ENCODE data around the gene DUSP28. TPM values are rescaled to one million over a fixed set of nuclear protein-coding genes. Genes with fewer than 3 reads are reported as not detected.

Gene DUSP28
- total and polyA plus RNA-seq, 2 of the 13 experiments (the other 11 are each of a cell fraction or from before 2014, with no cell fraction given), result 5.2 to 8.6 TPM

DNA sequence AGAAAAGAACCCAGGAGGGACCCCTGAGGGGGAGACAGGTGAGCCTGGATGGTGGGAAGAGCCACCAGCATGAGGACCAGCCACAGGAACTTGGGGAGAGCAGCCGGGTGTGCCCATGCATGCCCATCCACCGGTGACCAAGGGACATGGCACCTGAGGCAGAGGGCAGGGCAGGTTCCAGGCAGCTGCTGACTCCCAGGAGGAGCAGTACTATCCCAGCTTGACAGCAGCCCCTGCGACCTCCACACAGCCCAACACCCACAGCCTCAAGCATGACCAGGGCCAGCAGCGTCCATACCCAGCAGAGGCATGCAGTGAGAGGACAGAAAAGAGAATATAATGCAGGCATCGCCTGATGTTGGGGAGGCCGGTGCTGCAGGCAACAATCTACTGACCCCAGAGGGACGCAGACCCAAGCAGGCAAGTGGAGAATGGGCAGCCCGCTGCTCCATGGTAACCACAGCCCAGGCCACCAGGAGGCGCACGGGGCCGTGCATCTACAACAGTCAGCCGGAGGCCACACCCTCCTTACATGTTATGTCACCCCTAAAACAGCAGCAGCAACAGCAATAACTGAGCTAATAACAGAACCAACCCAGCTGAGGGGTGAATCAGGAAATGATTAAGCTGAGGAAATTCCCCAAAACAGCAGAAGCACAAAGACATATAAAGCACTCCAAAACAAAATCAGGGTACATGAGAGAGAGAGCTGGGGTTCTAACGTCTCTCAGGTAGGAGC lies 46.4 kb upstream of the DUSP28 start (continued):
- TF ChIP-seq, protein P1, sequence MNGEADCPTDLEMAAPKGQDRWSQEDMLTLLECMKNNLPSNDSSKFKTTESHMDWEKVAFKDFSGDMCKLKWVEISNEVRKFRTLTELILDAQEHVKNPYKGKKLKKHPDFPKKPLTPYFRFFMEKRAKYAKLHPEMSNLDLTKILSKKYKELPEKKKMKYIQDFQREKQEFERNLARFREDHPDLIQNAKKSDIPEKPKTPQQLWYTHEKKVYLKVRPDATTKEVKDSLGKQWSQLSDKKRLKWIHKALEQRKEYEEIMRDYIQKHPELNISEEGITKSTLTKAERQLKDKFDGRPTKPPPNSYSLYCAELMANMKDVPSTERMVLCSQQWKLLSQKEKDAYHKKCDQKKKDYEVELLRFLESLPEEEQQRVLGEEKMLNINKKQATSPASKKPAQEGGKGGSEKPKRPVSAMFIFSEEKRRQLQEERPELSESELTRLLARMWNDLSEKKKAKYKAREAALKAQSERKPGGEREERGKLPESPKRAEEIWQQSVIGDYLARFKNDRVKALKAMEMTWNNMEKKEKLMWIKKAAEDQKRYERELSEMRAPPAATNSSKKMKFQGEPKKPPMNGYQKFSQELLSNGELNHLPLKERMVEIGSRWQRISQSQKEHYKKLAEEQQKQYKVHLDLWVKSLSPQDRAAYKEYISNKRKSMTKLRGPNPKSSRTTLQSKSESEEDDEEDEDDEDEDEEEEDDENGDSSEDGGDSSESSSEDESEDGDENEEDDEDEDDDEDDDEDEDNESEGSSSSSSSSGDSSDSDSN (CRISPR knock-in tag; IDR thresholded peaks at IDR 0.05), result 0 out of 2 replicates have a peak, but pooled peaks have one; percentile 40
- TF ChIP-seq LCORL (IDR thresholded peaks at IDR 0.05) (0 out of 2 replicates have a peak, but pooled peaks have one; percentile 40), LCORL (CRISPR knock-in tag; IDR thresholded peaks at IDR 0.05) (no peak), ZNF709 (CRISPR knock-in tag; IDR thresholded peaks at IDR 0.05) (no peak), ZNF414 (CRISPR knock-in tag; IDR thresholded peaks at IDR 0.05) (no peak), DMAP1 (CRISPR knock-in tag; IDR thresholded peaks at IDR 0.05) (no peak), ZNF879 (CRISPR knock-in tag; IDR thresholded peaks at IDR 0.05) (no peak), DBP (CRISPR knock-in tag; IDR thresholded peaks at IDR 0.05; ENCODE audit: not compliant biosample characterization) (no peak), AHDC1 (CRISPR knock-in tag; IDR thresholded peaks at IDR 0.05; ENCODE audit: borderline replicate concordance) (no peak), HOXA3 (CRISPR knock-in tag; IDR thresholded peaks at IDR 0.05) (peak; percentile 22; the same call in 1 of the 2 replicates), ZKSCAN8 (CRISPR knock-in tag; IDR thresholded peaks at IDR 0.05; ENCODE audit: borderline replicate concordance) (peak; percentile 57; the same call in 1 of the 2 replicates), KLF16 (CRISPR knock-in tag; IDR thresholded peaks at IDR 0.05) (peak in 1 of 2 experiments; percentile 53; a peak in 1 of 4 replicates)
- TF ChIP-seq, protein P2, sequence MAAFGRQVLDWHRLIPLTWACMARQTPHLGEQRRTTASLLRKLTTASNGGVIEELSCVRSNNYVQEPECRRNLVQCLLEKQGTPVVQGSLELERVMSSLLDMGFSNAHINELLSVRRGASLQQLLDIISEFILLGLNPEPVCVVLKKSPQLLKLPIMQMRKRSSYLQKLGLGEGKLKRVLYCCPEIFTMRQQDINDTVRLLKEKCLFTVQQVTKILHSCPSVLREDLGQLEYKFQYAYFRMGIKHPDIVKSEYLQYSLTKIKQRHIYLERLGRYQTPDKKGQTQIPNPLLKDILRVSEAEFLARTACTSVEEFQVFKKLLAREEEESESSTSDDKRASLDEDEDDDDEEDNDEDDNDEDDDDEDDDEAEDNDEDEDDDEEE (CRISPR knock-in tag; IDR thresholded peaks at IDR 0.05), result no peak
- TF ChIP-seq, protein P3, sequence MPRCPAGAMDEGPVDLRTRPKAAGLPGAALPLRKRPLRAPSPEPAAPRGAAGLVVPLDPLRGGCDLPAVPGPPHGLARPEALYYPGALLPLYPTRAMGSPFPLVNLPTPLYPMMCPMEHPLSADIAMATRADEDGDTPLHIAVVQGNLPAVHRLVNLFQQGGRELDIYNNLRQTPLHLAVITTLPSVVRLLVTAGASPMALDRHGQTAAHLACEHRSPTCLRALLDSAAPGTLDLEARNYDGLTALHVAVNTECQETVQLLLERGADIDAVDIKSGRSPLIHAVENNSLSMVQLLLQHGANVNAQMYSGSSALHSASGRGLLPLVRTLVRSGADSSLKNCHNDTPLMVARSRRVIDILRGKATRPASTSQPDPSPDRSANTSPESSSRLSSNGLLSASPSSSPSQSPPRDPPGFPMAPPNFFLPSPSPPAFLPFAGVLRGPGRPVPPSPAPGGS (CRISPR knock-in tag; IDR thresholded peaks at IDR 0.05), result no peak
